LNCAP (cell line): ENCODE measurements around the gene ZNF316.

ENCODE experiments used
- CTCF ChIP-seq: fragments of 450-650 bp; IDR thresholded peaks from 2 replicates; pipeline ENCODE4 v1.5.1; 2017; ENCODE audit warnings: mild to moderate bottlenecking

Gene ZNF316

DNA sequence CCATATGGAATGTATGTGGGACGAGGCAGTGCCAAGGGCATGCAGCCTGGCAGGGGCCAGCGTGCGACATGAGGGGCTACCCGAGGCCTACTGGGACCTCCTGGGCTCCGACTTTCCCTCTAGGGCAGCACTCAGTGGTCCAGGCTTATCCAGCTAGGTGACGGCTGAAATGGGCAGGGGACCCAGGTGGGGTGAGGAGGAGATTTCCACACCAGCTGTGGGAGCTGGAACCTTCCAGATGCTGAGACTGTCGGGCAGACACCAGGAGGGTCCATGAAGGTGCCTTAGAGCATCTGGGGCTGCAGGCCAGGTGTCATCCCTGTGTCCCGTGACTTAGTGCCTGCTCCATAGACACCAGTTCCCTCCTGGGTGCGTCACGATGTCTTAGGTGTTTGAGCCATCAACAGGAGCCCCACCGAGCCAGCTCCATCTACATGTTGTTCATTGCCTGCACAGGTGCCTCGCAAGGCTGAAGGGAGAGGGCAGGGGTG is 13.4 kb downstream of the ZNF316 start:
- no peak for TF ChIP-seq CTCF

DNA sequence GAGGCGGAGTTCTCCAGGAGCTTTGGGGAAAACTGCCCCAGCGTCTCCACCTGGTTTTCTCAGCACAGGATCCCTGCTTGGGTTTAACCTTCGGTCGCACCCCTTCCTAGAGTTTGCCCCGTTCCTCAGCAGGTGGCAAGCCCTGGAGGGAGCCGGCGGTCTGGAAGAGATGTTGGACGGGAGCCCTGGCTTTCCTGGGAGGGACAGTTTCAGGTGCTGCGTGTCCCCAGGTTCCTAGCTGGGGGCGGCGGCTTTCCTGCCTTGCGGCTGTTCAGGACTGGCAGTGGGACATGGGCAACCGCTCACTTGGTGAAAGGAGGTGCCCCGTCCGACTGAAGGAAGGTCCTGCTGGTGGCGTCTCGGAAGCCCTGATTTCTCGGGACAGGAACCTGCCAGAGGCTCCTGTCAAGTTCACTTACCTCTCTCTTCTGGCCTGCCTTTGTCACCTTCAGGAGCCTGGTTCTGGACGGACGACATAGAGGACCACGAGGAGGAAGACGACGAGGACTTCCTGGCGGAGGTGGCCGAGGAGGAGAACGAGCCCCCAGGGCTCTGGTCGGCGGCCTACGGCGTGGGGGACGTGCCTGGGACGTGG is 14.8 kb downstream of the ZNF316 start:
- no peak for TF ChIP-seq CTCF

DNA sequence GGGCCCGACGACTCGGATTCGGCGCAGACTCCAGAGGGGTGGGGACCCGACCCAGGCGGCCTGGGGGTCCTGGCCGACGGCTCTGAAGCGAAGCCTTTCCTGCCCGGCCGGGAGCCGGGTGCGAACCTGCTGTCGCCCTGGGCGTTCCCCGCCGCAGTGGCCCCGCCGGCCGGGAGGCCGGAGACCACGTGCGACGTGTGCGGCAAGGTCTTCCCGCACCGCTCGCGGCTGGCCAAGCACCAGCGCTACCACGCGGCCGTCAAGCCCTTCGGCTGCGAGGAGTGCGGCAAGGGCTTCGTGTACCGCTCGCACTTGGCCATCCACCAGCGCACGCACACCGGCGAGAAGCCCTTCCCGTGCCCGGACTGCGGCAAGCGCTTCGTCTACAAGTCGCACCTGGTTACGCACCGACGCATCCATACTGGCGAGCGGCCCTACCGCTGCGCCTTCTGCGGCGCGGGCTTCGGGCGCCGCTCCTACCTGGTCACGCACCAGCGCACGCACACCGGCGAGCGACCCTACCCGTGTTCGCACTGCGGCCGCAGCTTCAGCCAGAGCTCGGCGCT is 15.4 kb downstream of the ZNF316 start:
- TF ChIP-seq CTCF: no peak

GRCh38 chr7:6653071-6654003 is 16.2 kb downstream of the ZNF316 start:
- no peak for TF ChIP-seq CTCF

DNA sequence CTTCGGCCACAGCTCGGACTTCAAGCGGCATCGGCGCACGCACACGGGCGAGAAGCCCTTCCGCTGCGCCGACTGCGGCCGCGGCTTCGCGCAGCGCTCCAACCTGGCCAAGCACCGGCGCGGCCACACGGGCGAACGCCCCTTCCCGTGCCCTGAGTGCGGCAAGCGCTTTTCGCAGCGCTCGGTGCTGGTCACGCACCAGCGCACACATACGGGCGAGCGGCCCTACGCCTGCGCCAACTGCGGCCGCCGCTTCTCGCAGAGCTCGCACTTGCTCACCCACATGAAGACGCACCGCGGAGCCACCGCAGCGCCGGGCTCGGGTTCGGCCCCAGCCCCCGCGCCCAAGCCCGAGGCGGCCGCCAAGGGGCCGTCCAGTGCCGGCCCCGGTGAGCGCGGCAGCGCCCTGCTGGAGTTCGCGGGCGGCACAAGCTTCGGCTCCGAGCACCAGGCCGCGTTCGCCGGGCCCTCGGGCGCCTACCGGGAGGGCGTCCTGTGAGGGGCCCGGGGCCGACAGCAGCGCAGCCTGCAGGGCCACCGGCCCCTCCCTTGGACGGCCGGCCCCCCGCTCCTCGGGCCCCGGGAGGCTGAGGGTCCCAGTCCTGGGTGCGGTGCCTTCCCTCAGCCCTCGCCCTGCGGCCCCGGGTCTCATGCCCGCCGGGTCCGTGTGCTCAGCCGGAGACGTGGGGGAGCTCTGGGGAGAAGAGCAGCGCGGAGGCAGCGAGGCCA is 17.2 kb downstream of the ZNF316 start:
- no peak for TF ChIP-seq CTCF

DNA sequence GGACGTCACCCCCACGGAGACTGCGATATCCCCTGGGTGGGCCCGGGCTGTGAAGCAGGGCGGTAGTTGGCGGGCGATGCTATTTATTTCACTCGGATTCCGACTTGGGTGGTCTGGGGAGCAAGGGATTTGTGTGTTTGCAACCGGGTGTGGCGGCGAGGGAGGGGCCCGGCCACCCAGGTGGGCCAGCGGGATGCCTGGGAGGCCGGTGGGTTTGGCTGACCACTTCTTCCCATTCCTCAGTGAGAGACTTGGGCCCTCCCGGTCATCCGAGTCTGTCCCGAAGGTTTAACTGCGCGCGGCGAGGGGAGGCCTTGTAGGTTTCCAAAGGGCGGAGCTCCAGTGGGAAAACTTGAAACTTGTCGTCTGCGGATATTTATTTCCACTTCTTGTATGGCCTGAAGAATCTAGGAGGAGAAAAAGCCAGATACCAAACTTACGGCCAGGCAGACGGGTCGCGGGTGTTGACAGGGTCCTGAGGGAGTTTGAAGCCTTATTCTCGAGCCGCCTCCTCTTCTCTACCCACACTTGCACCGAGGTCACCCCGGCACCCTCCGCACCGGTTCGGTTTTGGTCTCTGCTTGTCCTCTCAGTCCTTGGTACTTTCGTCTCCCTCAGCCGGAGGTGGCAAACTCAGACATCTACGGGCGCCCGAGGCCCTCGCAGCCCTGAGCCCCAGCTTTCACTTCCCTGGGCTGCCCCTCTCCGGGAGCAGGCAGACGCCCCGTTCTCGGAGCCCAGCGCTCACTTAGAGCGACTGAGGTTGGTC is 17.9 kb downstream of the ZNF316 start:
- TF ChIP-seq CTCF: no peak
